HG02970 (cell line): Measurements from ENCODE around the gene PTN.
"Not testable (repeated sequence)": the region's sequence is repeated elsewhere in the genome, so short reads cannot be mapped to it uniquely, and the experiment has no call there.

Experiments
- ATAC-seq: cut with Tn5 transposase; IDR thresholded peaks from one replicate; pipeline ENCODE4 v1.9.1; 2021; ENCODE audit warnings: mild to moderate bottlenecking, moderate library complexity, moderate number of reproducible peaks; ENCODE audit not compliant: unreplicated experiment, low FRiP score

Gene PTN

DNA sequence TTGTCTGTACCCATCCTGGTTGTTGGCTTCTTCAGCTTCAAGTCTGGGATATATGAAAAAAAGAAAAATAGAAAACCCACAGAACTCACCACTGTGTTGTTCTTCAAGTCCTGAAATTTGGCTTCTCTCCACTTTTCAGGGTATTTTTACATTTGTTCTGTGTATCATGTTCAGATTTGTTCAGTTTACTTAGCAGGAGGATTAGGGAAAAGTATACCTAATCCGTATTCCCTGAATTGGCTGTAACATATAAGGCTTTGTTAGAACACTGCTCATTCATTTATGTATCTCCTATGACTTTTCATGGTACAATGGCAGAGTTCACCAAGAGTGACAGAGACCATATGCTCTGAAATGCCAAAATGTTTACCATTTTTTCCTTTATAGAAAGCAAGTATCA, 146.9 kb downstream of the PTN start:
- no peak for ATAC-seq

DNA sequence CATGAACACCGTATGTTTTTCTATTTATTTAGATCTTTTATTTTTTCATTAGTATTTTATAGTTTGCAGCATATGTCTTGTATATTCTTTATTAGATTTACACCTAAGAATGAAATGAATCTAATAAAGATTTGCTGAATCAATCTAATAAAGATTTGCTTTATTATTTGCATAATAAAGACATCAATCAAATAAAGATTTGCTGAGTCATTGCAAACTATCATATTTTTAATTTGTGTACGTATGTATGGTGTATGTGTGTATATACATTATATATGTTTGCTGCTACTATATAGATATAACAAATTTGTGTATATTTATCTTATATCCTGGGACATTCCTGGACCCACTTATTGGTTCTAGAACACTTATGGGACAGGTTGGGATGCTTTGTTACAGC, 147.5 kb downstream of the PTN start:
- no peak for ATAC-seq

GRCh38 chr7:137181619-137182018, 161.9 kb downstream of the PTN start:
- ATAC-seq: not testable (repeated sequence)
